B cell (primary cell): ENCODE results near the gene DENND1A. TPM values are rescaled to one million over a fixed set of nuclear protein-coding genes. Genes with fewer than 3 reads are reported as not detected.

ENCODE experiments used
- ATAC-seq: fragments of 200-7000 bp; cut with Tn5 transposase; one replicate; pipeline ENCODE4 v1.10.0; 2021; ENCODE audit warnings: low read depth, mild to moderate bottlenecking, moderate number of reproducible peaks, moderate library complexity
- CTCF ChIA-PET: fragments of 350-600 bp; sonication (Branson Sonifier 250); formaldehyde crosslinking; loops from one replicate; lab custom pipeline; 2021; ENCODE audit warnings: antibody characterized with exemption, inconsistent platforms; lab: Charles Lee
- POLR2A ChIA-PET: fragments of 350-600 bp; sonication (Branson Sonifier 250); formaldehyde crosslinking; loops from one replicate; lab custom pipeline; 2021; ENCODE audit warnings: antibody characterized with exemption; lab: Charles Lee
- DNase-seq: peaks from one replicate; pipeline ENCODE4 v3.0.0; 2013
- H2AFZ ChIP-seq: 2 replicates; pipeline ENCODE4 v1.6.1; 2012; ENCODE audit warnings: mild to moderate bottlenecking, low read depth, low read length; ENCODE audit not compliant: insufficient read depth, poor library complexity, severe bottlenecking
- H3K27ac ChIP-seq, 2 donors: 1 replicate in 1 of 2; 2 replicates in 1 of 2; pipeline ENCODE4 v1.5.1; 2012 to 2013; ENCODE audit warnings: low read length in 2 of 2, mild to moderate bottlenecking in 2 of 2, moderate library complexity in 1 of 2
- H3K27me3 ChIP-seq, 4 experiments: fragments of 200-600 bp in 1 of 4; sonication (generic) in 1 of 4; replicated peaks in 1 of 4; 1 replicate in 2 of 4; 2 replicates in 2 of 4; pipeline versions ENCODE4 v1.6.1 to v1.7.0; 2013 to 2016; ENCODE audit warnings: low read length in 3 of 4, mild to moderate bottlenecking in 2 of 4, mixed read lengths in 1 of 4, moderate library complexity in 1 of 4; ENCODE audit not compliant: insufficient read depth in 4 of 4, control insufficient read depth in 3 of 4; ENCODE audit errors: control extremely low read depth in 1 of 4
- H3K36me3 ChIP-seq, 2 experiments: replicated peaks in 1 of 2; 1 replicate in 1 of 2; 2 replicates in 1 of 2; pipeline versions ENCODE4 v1.6.1 to v1.7.1; 2013; ENCODE audit warnings: low read length in 1 of 2; ENCODE audit not compliant: insufficient read depth in 2 of 2, control insufficient read depth in 1 of 2; ENCODE audit errors: control extremely low read depth in 1 of 2, extremely low read depth in 1 of 2
- H3K4me1 ChIP-seq, 2 donors: fragments of 200-600 bp in 1 of 2; sonication (generic) in 1 of 2; 1 replicate in 1 of 2; 2 replicates in 1 of 2; pipeline versions ENCODE4 v1.5.1 to v1.6.1; 2013 to 2017; ENCODE audit warnings: low read length in 2 of 2; ENCODE audit not compliant: control insufficient read depth in 2 of 2, insufficient read depth in 2 of 2
- H3K4me2 ChIP-seq: replicated peaks from 2 replicates; pipeline ENCODE3; 2012; ENCODE audit warnings: mild to moderate bottlenecking, low read depth, low read length; ENCODE audit not compliant: poor library complexity, severe bottlenecking
- H3K4me3 ChIP-seq, 5 experiments: fragments of 200-600 bp in 1 of 5; sonication (generic) in 1 of 5; 1 replicate in 3 of 5; 2 replicates in 2 of 5; pipeline versions ENCODE4 v1.5.1 to v1.7.0; 2011 to 2016; ENCODE audit warnings: low read length in 4 of 5, mild to moderate bottlenecking in 4 of 5, low read depth in 2 of 5, control low read depth in 1 of 5, moderate library complexity in 1 of 5; ENCODE audit not compliant: insufficient read depth in 1 of 5; ENCODE audit errors: control extremely low read depth in 1 of 5, extremely low read depth in 1 of 5
- H3K79me2 ChIP-seq: fragments of 200-600 bp; sonication (generic); one replicate; pipeline ENCODE4 v1.6.0; 2016; ENCODE audit warnings: low read length; ENCODE audit not compliant: control insufficient read depth, insufficient read depth
- H3K9ac ChIP-seq: fragments of 200-600 bp; sonication (generic); 2 replicates; pipeline ENCODE4 v1.6.1; 2017; ENCODE audit warnings: mild to moderate bottlenecking, low read length, moderate library complexity
- H3K9me3 ChIP-seq, 3 donors: one replicate each; pipeline versions ENCODE4 v1.6.1 to v1.7.1; 2013; ENCODE audit warnings: low read length in 2 of 3; ENCODE audit not compliant: control insufficient read depth in 2 of 3, insufficient read depth in 1 of 3; ENCODE audit errors: control extremely low read depth in 1 of 3
- H4K20me1 ChIP-seq: 2 replicates; pipeline ENCODE4 v1.6.0; 2012; ENCODE audit warnings: mild to moderate bottlenecking, low read length; ENCODE audit not compliant: insufficient read depth, control insufficient read depth, poor library complexity, severe bottlenecking
- H3K27ac Mint-ChIP-seq: one replicate; pipeline ENCODE4 v1.8.0; 2021; ENCODE audit warnings: mixed read lengths
- H3K27me3 Mint-ChIP-seq: one replicate; pipeline ENCODE4 v1.8.0; 2021; ENCODE audit warnings: mixed read lengths
- H3K4me1 Mint-ChIP-seq: one replicate; pipeline ENCODE4 v1.8.0; 2021; ENCODE audit warnings: mixed read lengths
- H3K4me3 Mint-ChIP-seq: one replicate; pipeline ENCODE4 v1.8.0; 2021; ENCODE audit warnings: mixed read lengths
- H3K9me3 Mint-ChIP-seq: one replicate; pipeline ENCODE4 v1.8.0; 2022; ENCODE audit warnings: mixed read lengths; ENCODE audit not compliant: insufficient read depth
- EZH2 ChIP-seq: IDR thresholded peaks from 2 replicates; pipeline ENCODE4 v1.6.1; 2012; ENCODE audit warnings: borderline replicate concordance, low read depth, mild to moderate bottlenecking, moderate library complexity, low read length; ENCODE audit not compliant: insufficient read depth, poor library complexity, severe bottlenecking
- WGBS: methylation state at CpG from one replicate; pipeline ENCODE4 v1.1.5; 2013; ENCODE audit warnings: missing lambda C conversion rate; ENCODE audit not compliant: insufficient coverage; 5-methylcytosine and 5-hydroxymethylcytosine counted together
- intact Hi-C: fragments of 100-400 bp; cut with micrococcal nuclease; formaldehyde crosslinking; loops from one replicate; pipeline ENCODE4 v1.10.0; 2022
- polyA plus RNA-seq: library from polyadenylated mRNA; depleted of rRNA; stranded (reverse); fragments of >200 nt; gene quantifications from 2 replicates; pipeline ENCODE4 v1.2.3, GENCODE V29; 2012
- total RNA-seq, 2 donors: library from RNA; stranded (reverse); fragments of 120-200 nt in 1 of 2; gene quantifications; 1 replicate in 1 of 2; 2 replicates in 1 of 2; pipeline versions ENCODE4 v1.2.3 to v1.2.4, GENCODE V29; 2013 to 2022
- TF ChIP-seq, protein P1 (sequence below): fragments of 200-600 bp; IDR thresholded peaks from one replicate; pipeline ENCODE4 v1.8.0; 2022; ENCODE audit warnings: antibody characterized with exemption, mild to moderate bottlenecking

The DENND1A gene
- total and polyA plus RNA-seq, 2 donors (not counting 1 experiment from before 2014, with no cell fraction given) = 10.8 to 26.0 TPM

DNA sequence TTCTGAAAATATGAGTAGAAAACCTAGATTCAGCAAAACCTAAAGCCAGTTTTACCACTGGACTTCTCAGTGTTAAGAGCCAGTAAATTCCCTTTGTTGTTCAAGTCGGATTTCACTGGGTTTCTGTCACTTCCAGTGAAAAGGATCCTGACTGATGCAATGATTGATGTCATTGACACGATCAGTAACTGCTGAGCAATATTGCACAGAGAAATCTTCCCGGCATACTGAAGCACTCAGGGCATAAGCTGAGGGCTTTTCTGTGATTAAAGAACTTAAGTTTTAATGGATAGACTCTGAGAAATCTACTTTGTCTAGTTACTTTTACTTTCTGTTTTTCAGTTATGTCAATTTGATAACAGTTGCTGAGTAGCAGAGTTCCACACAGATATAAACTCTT lies 61.9 kb downstream of the DENND1A start:
- Mint-ChIP-seq H3K4me1 (peaks cover 32% of the 10 kb centered on the region), H3K9me3 (no peaks in the 10 kb centered on the region), H3K27me3 (no peaks in the 10 kb centered on the region), H3K27ac (no peak overlapping the region), H3K4me3 (peak overlapping the region; percentile 57)
- H3K27me3 ChIP-seq = no peaks in the 10 kb centered on the region
- peak overlapping the region; percentile 41 for H3K9ac ChIP-seq
- POLR2A ChIA-PET = no interaction called here
- peak overlapping the region; percentile 49 for H2AFZ ChIP-seq
- peak overlapping the region in 1 of 2 donors; percentile 57 for H3K27ac ChIP-seq
- peaks cover 4% of the 10 kb centered on the region for H3K79me2 ChIP-seq
- H4K20me1 ChIP-seq = no peaks in the 10 kb centered on the region
- ATAC-seq = no peak
- peak overlapping the region in 1 of 5 experiments; percentile 25 for H3K4me3 ChIP-seq
- intact Hi-C loops = no loop called here
- H3K4me2 ChIP-seq = peak overlapping the region; percentile 64
- 100% methylated on average over 2 of the region's 3 CpGs for WGBS
- TF ChIP-seq EZH2 = no peak
- TF ChIP-seq, protein P1, sequence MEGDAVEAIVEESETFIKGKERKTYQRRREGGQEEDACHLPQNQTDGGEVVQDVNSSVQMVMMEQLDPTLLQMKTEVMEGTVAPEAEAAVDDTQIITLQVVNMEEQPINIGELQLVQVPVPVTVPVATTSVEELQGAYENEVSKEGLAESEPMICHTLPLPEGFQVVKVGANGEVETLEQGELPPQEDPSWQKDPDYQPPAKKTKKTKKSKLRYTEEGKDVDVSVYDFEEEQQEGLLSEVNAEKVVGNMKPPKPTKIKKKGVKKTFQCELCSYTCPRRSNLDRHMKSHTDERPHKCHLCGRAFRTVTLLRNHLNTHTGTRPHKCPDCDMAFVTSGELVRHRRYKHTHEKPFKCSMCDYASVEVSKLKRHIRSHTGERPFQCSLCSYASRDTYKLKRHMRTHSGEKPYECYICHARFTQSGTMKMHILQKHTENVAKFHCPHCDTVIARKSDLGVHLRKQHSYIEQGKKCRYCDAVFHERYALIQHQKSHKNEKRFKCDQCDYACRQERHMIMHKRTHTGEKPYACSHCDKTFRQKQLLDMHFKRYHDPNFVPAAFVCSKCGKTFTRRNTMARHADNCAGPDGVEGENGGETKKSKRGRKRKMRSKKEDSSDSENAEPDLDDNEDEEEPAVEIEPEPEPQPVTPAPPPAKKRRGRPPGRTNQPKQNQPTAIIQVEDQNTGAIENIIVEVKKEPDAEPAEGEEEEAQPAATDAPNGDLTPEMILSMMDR = no peak
- H3K9me3 ChIP-seq = peaks cover 0 to 3% (median 0%) of the 10 kb centered on the region in 3 donors
- H3K4me1 ChIP-seq = peaks cover 25 to 28% of the 10 kb centered on the region in 2 donors
- CTCF ChIA-PET = no interaction called here
- no peaks in the 10 kb centered on the region for H3K36me3 ChIP-seq
- DNase-seq = no peak

DNA sequence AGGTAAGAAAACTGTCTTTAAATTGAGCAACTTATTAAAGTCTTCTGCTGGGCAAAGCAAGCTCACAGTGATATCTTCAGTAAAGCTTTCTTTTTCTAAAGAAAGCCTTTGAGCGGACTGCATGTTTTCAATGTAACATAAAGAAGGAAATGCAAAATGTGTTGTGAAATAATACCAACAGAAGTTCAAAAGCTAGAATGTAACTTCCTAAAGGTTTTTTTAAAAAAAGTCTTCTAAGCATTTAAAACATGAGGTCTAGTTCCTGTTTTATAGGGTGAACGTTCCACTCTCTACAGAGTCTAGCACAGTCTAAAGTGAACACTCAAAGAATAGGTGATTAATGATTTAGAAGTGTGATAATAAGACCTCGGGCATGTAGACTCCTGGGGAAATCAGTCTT lies 62.9 kb downstream of the DENND1A start:
- peak overlapping the region; percentile 64 for H3K4me2 ChIP-seq
- POLR2A ChIA-PET = no interaction called here
- H3K27ac ChIP-seq = peak overlapping the region in 1 of 2 donors; percentile 57
- H3K4me1 Mint-ChIP-seq = peaks cover 33% of the 10 kb centered on the region
- no CpG with 5 or more reads among the region's 3 CpGs for WGBS
- TF ChIP-seq, protein P1 = no peak
- TF ChIP-seq EZH2 = no peak
- intact Hi-C loops = no loop called here
- CTCF ChIA-PET = interaction anchor here (0.9 kb wide), 1 partner anchor 151 kb away, joined by 4 read pairs; no protein-coding TSS in a partner anchor
- H3K79me2 ChIP-seq = peaks cover 4% of the 10 kb centered on the region
- H3K27me3 ChIP-seq = no peaks in the 10 kb centered on the region
- no peaks in the 10 kb centered on the region for H4K20me1 ChIP-seq
- H3K27ac Mint-ChIP-seq = peak overlapping the region; percentile 54
- H3K4me1 ChIP-seq = peaks cover 25 to 28% of the 10 kb centered on the region in 2 donors
- H3K36me3 ChIP-seq = no peaks in the 10 kb centered on the region
- no peaks in the 10 kb centered on the region for H3K9me3 Mint-ChIP-seq
- no peaks in the 10 kb centered on the region for H3K27me3 Mint-ChIP-seq
- peak; percentile 54 for ATAC-seq
- H2AFZ ChIP-seq = peak overlapping the region; percentile 49
- peak; percentile 34 for DNase-seq
- peak overlapping the region; percentile 34 for H3K9ac ChIP-seq
- peaks cover 0 to 3% (median 0%) of the 10 kb centered on the region in 3 donors for H3K9me3 ChIP-seq
- peak overlapping the region in 1 of 5 experiments; percentile 24 for H3K4me3 ChIP-seq
- H3K4me3 Mint-ChIP-seq = peak overlapping the region; percentile 57
